SW480 (cell line): Measurements from ENCODE around the gene CNTNAP2.

Experiments used
- DNase-seq: peaks from one replicate; pipeline ENCODE4 v3.0.0-alpha.2; 2016; ENCODE audit warnings: low spot score

CNTNAP2 gene

DNA sequence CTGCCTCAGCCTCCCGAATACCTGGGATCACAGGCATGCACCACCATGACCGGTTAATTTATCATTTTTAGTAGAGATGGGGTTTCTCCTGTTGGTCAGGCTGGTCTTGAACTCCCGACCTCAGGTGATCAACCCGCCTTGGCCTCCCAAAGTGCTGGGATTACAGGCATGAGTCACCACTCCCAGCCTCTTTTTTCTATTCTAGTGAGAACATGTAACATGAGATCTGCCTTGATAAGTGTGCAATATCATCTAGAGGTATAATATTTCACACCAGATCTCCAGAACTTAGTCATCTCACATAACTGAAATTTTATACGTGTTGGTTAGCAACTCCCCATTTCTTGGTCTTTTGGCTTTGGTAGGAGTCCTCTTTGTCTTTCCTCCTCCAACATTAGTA, 656.9 kb downstream of the CNTNAP2 start:
- DNase-seq = no peak

DNA sequence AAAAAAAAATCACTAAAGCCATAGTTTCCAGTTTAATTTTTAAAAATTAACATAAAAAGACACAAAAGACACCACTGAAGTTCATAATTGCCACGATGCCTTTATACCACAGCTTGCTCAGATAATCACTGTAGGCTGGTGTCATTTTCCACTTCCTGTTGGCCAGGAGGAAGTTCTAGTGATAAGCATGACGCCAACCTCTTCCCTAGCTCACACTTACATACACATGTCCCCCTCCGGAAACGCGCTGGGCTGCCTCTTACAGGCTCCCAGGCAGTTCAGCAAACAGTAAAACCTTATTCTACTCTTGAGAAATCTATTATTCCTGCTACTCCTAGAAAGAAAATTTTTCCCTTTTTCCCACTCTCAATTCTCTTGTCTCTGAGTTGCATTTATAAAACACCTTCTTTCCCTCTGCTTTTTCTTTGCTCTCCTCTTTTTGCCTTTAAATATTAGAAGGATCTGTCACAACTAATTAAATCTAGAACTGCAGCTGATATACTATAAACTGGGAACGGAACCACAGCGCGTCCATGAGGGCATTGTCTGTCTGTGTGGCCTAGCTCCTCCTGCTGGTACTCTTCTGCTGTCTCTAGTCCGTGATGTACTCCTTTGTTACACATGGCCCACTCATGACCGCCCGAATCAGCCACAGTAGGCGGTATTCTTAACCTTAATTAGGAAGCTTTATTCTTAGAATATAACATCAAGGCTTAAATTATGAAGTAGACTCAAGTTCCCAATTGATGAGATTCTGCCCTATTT, 664.9 kb downstream of the CNTNAP2 start:
- DNase-seq = no peak

DNA sequence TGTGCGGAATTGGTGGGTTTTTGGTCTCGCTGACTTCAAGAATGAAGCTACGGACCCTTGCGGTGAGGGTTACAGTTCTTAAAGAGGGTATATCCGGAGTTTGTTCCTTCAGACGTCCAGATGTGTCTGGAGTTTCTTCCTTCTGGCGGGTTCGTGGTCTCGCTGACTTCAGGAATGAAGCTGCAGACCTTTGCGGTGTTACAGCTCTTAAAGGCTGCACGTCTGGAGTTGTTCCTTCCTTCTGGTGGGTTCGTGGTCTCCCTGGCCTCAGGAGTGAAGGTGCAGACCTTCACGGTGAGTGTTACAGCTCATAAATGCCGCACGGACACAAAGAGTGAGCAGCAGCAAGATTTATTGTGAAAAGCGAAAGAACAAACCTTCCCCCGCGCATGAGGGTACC, 670.7 kb downstream of the CNTNAP2 start:
- no peak for DNase-seq

DNA sequence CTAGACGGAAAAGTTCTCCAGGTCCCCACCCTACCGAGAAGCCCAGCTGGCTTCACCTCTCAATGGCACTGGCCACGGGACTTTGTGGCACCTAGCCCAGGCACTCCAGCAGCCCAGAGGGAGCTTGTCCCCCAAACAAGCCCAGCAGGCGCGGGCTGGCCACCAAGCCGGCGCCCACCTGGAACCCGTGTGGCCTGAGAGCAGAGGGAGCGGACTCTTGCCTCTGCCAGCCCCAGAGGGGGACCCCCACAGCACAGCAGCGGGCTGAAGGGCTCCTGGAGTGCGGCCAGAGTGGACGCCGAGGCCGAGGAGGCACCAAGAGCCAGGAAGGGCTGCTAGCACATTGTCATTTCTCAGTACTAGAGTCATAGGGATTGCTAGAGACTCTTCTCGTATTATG, 671.4 kb downstream of the CNTNAP2 start:
- DNase-seq = no peak

DNA sequence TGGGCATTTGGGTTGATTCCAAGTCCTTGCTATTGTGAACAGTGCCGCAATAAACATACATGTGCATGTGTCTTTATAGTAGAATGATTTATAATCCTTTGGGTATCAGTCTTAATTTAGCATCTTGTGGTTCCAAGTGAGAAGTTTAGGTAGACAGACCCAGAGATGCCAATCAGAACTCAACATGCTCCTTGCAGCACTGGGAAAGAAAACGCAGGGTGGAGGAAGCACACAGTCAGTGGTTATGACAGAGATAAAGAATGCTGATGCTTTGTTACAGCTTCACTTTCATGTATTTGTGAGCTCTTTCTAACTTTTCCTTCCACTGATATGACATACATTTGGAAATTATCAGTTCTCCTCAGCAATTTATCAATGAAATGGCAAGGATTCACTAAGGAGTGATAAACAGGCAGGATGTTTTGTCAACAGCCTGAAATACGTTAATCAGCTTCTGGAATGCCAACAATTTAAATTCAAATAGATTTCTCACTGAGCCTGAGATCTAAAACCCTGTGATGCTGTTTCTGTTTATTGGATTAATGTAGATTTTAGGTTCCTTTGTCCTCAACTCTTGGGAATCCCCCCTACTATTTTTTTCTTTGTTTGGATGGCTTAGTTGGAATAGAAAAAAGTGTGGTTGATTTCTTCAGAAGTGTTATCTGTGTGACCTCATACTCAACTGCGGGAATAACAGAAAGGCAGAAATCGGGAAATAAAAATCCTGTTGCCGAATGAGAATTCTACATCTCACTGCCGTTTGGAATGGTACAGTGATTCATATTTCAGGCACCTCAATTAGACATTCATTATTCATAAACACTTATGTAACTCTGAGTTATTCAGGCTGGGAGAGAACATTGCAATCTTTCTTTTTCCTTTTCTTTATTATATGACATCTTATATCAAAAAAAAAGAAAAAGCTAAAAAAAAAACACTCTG, 675.0 kb downstream of the CNTNAP2 start:
- DNase-seq = no peak

DNA sequence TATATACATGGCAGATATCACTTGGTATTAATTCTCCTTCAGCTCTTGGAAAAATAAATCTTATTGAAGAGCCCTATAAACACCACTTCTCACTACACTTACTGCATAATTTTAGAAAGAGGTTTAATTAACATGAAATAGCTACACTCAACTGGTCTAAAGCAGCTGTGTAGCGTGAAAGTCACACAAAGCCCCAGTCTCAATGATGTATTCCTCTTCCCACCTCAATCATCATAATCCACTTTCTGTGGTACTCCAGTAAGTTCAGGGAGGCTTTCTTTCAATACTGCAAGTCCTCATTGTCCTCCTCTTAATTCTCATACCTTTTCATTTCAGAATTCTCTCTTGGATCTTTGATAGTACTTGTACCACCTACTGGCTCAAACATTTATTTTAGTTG, 688.0 kb downstream of the CNTNAP2 start:
- no peak for DNase-seq

DNA sequence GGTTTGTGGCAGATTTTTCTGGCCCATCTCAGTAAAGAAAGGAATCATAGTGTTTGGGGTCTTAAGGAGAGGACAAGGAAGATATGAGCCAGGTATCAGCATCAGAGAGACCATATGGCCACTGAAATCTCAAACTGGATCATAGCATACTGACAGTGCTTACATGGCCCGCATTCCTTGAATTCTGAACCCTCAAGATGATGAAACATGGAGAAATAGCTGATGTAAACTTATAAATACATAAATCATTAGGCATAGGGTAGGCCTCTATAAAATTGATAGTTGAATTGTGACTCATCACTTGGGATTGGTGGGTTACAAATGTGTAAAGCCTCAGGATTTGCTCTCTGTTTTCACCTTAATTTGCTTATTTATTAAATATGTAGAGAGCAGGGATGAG, 688.5 kb downstream of the CNTNAP2 start:
- peak; percentile 21 for DNase-seq

DNA sequence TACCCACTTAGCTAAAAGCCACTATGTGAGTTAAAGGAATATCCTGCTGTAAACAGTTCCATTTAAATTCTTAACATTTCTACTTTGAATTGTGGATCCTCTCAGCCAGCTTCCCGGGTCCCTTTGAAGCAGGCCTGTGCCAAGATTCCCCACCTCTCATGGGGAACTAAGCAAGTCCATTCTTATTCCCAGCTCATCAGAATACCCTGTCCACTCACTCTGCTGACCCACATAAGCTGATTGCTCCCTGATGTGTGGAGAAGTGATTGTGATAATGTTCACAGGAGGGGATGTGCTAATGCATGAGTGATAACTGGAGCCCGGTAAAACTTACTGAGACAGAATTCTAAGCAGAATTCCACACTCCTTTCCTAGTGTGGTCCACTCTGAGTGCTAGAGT, 709.7 kb downstream of the CNTNAP2 start:
- no peak for DNase-seq

DNA sequence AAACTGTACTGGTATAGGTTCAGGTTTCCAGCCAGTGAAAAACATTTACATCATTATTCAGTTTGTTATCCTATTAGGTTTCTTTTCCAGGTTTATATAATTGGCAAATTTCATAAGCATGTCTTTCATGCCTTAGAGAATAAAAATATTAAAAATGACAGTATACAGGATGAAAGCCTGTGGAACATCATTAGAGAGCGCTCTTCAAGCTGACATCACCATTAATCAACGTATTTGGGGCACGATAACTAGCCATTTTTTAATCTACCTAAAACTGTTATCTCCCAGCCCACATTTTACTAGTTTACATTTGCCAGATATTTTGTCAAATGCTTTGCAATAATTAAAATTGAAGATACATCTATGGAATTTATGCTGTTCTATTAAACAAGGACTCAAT, 714.1 kb downstream of the CNTNAP2 start:
- no peak for DNase-seq

DNA sequence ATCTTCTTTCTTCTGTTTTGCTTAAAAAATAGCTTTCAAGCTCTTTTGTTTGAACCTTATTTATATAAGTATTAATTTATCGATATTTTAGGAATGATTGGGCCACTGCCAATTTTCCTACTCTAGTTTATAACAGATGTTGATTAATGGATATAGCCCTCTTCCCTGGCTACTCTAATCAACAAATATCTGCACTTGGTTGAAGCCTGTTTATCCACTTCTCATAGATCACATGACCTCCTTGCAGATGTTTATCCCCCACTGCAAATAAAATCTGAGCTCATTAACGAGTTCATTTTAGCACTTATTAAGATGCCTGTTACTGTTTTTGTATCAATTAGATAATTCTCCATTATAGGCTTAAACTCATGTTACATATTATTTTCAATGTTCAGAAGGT, 715.3 kb downstream of the CNTNAP2 start:
- no peak for DNase-seq

DNA sequence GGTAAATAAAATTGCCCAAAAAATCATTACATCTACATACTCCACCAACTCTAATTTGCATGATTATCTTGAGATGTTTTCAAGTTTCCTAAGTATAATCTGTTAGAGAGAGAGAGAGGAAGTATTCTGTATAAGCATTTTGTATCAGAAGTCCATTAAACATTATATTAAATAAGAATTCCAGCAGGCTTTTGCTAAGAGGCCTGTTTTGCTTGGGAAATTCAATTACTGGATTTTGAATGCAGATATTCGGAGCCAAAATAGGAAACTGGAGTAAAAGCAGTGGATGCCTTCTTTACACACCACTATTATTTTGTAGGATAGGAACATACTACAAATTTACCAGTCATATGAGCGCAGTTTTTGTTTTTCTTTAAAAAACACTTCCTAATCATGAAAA, 727.8 kb downstream of the CNTNAP2 start:
- DNase-seq = no peak

DNA sequence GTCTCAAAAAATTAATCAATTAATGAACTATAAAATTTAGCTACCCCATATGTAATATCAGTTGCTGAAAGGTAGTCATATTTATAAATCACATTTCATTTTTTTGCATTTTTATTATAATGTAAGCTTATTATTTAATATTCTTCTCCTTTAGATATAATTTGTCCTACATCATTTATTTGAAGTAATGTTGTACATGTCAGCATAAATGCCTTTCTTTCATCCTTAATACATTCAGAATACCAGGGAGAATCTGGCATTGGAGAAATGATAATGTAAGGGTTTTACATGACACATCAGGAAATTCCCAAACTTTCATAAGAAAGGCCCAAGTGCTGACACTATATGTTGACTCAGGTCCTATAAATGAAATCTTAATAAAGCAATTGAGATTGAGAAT, 742.1 kb downstream of the CNTNAP2 start:
- DNase-seq = no peak

DNA sequence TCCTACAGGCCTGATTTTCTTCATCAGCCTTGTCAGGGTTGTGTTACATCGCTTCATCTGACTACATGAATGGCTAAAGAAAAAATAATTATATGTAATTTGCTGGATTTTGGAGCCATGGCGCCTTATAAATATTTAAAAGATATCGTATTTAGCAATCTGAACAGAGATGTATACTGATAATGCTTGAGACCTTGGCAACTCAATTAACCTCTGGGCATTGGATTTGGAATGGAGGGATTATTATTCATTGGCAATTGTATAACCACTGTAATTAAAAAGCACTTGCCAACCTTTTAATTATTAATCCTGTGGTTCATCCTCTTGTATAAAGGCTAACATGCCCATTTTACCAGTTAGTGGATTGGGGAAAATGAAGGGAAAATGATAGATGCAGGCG, 745.1 kb downstream of the CNTNAP2 start:
- DNase-seq = no peak

DNA sequence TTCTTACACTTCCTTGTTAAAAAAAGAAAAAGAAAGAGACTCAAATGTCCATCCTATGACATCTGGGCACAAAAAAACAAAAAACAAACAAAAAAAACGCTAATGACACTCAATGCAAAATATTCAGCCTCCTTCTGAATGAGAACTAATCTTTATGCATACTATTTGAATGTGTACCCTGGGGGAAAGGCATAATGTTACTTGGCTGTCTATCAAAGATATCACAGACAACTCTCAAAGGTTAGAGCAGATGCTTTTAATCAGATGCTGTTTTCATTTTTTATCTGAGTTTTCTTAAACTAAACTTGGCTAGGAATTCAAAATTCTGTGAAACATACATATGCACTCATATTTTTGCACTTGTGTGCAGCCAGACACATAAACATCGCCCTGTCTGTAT, 745.8 kb downstream of the CNTNAP2 start:
- DNase-seq = no peak

DNA sequence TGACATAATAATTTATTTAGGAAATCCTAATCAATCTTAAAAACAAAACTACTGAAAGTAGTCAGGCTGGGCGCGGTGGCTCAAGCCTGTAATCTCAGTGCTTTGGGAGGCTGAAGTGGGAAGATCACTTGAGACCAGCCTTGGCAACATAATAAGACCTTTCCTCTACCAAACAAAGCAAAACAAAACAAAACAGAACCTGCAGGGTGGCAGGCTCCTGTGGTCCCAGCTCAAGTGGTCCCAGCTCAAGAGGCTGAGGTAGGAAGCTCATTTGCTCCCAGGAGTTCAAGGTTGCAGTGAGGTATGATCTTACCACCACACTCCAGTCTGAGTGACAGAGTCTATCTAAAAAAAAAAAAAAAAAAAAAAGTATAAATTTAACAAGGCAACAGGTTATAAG, 748.0 kb downstream of the CNTNAP2 start:
- DNase-seq = no peak

DNA sequence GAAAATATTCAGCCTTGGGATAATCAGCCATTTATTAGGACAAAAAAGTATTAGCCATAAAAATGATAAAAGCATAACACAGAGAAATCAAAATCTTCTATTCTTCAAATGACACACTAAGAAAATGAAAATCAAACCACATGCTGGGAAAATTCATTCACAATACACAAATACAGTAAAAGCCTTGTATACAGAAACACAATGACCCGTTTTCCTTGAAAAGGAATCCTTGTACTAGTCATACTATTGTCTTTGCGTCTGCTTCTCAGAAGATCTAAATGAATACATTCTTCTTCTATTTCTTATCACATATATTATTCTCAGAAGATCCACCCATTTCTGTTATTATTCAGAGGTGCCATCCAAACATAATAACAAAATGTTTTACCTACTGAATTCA, 749.1 kb downstream of the CNTNAP2 start:
- DNase-seq = no peak

DNA sequence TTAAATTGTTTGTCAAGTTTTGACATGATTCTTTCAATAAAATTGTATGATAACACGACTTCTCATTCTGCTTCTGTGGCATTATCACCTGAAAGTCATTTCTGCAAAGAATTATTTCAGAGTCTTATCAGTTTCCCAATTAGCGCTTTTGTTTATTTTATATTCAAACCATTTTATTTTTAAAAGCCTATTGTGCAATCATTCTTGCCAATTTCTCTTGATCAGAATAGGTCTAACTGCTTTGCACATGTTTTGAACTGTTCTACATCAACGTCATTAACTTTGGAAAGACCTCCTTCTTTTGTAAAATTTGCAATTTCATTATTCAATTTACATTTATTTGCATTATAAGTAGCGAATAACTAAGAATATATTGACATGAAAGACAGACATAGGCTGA, 758.1 kb downstream of the CNTNAP2 start:
- no peak for DNase-seq

DNA sequence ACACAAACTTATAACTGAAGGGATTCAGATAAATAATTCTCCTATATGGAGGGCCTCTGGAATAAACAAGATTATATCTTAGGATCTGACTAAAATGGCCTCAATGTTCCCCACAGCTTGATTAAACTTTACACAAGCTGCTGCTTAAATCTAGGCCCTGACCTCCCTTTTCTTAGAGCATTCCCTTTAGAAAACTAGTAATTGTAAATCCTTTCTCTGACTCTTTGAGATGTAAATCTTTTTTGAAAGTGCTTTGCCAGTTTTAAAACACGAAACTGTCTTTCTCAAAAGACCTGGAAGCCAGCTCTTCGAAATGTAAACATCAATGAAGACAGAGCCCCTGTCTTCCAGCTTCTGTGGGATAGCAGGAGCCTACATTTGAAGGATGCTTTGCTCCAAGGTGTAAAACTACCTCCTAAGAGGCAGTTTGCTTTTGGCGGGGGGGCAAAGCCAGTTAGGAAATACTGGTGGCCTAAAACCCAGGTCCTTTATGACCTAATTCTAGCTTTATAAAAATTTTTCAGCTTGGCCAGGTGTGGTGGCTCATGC, 758.7 kb downstream of the CNTNAP2 start:
- no peak for DNase-seq

DNA sequence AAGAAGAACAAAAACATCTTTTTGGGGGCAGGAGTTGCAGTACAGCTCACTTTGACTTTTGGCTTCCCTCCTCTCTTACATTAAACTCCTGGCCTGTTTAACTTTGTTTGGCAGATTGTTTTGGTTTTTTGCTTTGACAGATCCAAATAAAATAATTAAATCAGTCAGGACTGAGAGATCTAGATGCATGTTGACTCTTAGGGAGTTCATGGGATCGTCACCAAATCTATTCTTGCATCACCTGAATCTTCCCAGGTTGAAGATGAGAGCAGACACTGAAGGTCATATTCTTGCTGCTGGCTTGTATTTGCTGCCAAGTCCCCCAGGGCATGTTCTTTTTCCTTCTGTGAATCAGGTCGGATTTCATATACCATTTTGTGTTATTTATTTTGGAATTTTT, 759.4 kb downstream of the CNTNAP2 start:
- no peak for DNase-seq

DNA sequence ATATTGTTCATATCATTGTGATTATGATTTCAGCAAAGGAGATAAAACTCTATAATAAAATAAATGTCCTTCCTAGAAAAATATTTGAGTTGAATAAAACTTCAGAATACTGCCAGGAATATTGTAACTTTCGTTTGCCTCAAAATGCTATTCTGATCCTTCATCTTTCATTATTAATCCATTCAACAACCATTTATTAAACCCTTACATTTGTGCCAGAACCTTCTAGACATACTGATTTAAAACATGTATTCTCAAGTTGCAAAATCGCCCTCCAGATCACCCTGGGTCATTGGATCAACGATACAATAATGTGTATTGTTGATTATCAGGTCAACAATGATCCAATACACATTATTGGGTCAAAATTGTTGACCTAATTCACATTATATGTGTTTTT, 759.8 kb downstream of the CNTNAP2 start:
- DNase-seq = no peak

DNA sequence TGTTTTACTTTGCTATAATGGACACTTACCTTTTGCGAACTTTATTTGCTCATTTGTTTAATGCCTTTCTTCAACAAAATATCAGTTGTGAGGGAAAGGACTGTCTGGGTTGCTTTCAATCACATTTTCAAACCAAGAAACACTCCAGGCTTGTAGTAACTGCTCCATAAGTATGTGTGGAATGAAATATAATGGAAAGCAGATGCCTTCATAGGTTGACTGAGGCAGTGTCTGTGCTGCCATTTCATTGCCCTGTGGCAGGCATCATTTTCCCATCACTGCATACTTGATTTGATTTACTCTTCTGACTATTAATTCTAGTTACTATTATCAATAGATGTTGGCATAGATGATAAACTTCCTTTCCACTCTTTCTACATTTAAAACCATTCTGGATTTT, 762.3 kb downstream of the CNTNAP2 start:
- DNase-seq = no peak

DNA sequence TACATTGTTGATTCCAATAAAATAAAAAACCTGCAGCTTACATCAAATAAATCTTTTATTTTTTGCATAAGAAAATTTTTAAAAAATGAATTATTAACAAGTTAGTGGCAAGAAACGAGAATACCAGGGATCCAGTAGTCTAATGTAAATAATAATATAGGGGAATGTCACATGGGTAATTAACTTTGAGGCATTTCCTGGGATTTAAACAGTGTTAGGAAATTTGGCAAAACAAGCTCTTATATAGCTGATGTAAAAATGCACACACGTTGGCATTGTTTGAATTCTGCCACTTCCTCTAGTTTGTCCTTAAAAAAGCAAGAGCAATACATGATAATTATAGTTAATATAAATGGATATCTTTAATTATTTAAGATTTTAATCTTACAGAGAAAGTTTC, 768.6 kb downstream of the CNTNAP2 start:
- no peak for DNase-seq
